H1 (cell line): ENCODE results near the gene ELOA. TPM values are rescaled to one million over a fixed set of nuclear protein-coding genes. Genes with fewer than 3 reads are reported as not detected.

Experiments used
- CHD7 ChIP-seq: fragments of 300-600 bp; sonication (generic); IDR thresholded peaks from 2 replicates; pipeline ENCODE4 v1.7.1; 2012; ENCODE audit warnings: low read length, moderate library complexity, mild to moderate bottlenecking, inconsistent platforms; ENCODE audit not compliant: insufficient replicate concordance
- MAX ChIP-seq: IDR thresholded peaks from 2 replicates; pipeline ENCODE4 v1.6.1; 2012; ENCODE audit warnings: inconsistent platforms
- POLR2AphosphoS5 ChIP-seq: IDR thresholded peaks from 2 replicates; pipeline ENCODE4 v1.6.1; 2011; ENCODE audit warnings: low read depth, low read length
- polyA plus RNA-seq, 7 experiments: library from polyadenylated mRNA; depleted of rRNA in 3 of 7; stranded (reverse) in 5 of 7; unstranded in 2 of 7; fragments of >200 nt in 5 of 7; fragments of 200-250 nt in 2 of 7; gene quantifications; 1 replicate in 5 of 7; 2 replicates in 1 of 7; 4 replicates in 1 of 7; pipeline versions ENCODE4 v1.2.1 to v1.2.3, GENCODE V29; 2011 to 2013; ENCODE audit warnings: missing spikeins in 2 of 7, mixed read lengths in 2 of 7
- total RNA-seq: library from RNA; stranded (reverse); fragmentation: NEBNext Ultra II Directional; extraction: Animal tissue kit (Norgen Biotek cat#: 25700); gene quantifications from 2 replicates; pipeline ENCODE4 v1.2.1, GENCODE V29; 2021

ELOA gene
- total and polyA plus RNA-seq, 2 of the 8 experiments (the other 6 are each of a cell fraction or from before 2014, with no cell fraction given) = 15.7 to 61.1 TPM

GRCh38 chr1:23759277-23759676 lies 16.0 kb downstream of the ELOA start (continued):
- TF ChIP-seq CHD7 = no peak
- TF ChIP-seq POLR2AphosphoS5 = no peak
- no peak for TF ChIP-seq MAX
- TF ChIP-seq, all 59 proteins: peak for 0
